Measurements from ENCODE around the gene RNF151.

The RNF151 gene

DNA sequence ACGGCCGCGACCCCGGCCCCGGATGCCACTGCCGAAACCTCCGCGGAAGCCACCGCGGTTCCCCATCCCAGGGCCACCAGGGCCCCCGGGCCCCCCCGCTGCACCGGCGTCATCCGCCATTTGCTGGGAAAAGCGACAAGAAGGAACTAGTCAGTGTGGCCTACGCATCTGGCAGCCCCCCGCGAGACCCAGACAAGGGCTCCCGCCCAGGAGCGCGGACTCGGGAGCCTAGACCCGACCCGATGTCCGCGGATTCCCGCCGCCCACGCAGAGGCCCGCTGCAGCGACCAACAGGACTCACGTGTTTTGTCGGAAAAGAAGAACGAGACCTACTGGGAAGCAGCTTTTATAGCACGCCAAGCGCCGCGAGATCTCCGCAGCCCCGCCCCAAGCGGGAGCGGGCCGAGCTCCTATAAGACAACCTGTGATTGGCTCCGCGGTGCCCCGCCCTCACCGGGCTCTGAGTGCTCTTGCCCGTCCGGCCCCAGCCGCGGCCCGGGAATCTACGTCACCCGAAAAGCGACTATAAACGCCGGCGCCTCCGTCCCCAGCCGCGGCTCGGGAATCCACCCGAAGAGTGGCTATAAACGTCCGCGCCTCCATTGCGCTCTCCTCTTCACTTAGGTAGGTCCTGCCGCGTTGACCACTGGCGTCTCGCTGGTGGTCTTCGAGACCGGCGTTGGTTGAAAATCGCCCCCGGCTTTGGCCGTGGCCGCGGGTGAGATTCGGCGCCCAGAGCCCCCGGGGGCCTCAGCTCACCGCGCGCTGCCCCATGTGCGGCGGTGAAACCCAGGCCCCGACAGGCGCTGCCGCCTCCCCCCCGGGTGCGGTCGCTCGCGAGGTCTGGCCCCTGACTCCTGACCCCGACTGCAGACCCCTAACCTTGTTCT lies 1.9 kb upstream of the RNF151 start, which contains the start of gene RPS2:
RPS2 (minus strand) TSS at position 321 of the 890 bp plus-strand sequence; CDS start at position 120, 201 bp downstream.
- TF ChIP-seq, protein P1, sequence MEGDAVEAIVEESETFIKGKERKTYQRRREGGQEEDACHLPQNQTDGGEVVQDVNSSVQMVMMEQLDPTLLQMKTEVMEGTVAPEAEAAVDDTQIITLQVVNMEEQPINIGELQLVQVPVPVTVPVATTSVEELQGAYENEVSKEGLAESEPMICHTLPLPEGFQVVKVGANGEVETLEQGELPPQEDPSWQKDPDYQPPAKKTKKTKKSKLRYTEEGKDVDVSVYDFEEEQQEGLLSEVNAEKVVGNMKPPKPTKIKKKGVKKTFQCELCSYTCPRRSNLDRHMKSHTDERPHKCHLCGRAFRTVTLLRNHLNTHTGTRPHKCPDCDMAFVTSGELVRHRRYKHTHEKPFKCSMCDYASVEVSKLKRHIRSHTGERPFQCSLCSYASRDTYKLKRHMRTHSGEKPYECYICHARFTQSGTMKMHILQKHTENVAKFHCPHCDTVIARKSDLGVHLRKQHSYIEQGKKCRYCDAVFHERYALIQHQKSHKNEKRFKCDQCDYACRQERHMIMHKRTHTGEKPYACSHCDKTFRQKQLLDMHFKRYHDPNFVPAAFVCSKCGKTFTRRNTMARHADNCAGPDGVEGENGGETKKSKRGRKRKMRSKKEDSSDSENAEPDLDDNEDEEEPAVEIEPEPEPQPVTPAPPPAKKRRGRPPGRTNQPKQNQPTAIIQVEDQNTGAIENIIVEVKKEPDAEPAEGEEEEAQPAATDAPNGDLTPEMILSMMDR (conservative IDR thresholded peaks at IDR 0.05; ENCODE audit: low read length), result no peak; the same call in 1 of the 2 replicates
- TF ChIP-seq EZH2phosphoT487 (IDR thresholded peaks at IDR 0.05; ENCODE audit: borderline replicate concordance), result no peak
- Histone ChIP-seq H3K4me2 (ENCODE audit: low read depth, low read length, poor library complexity, severe bottlenecking) (peak within 1 kb of the TSS; percentile 79), H3K9ac (ENCODE audit: low read depth, low read length, poor library complexity, severe bottlenecking) (peak within 1 kb of the TSS; percentile 93), H4K20me1 (ENCODE audit: insufficient read depth, low read length, poor library complexity, severe bottlenecking) (peaks cover 28% of the 10 kb centered on the region), H3F3A (ENCODE audit: low read depth) (peaks cover 9% of the 10 kb centered on the region; the same call in 1 of the 2 replicates), H3K27me3 (ENCODE audit: insufficient read depth, low read length, poor library complexity, severe bottlenecking) (peaks cover 9% of the 10 kb centered on the region), H3K4me1 (ENCODE audit: insufficient read depth, low read length, poor library complexity, severe bottlenecking) (peaks cover 6% of the 10 kb centered on the region), H3K9me2 (replicated peaks; ENCODE audit: low read depth, low read length) (no peaks in the 10 kb centered on the region), H3K36me3 (ENCODE audit: insufficient read depth, low read length) (peaks cover 16% of the 10 kb centered on the region; the same call in 1 of the 2 replicates), H2AFZ (ENCODE audit: low read length) (peak within 1 kb of the TSS; percentile 81; the same call in 1 of the 2 replicates), H3K4me3 (ENCODE audit: low read length, poor library complexity, severe bottlenecking) (peak within 1 kb of the TSS; percentile 85), H3K79me2 (ENCODE audit: insufficient read depth, low read length) (peaks cover 51% of the 10 kb centered on the region), H3K9me3 (ENCODE audit: insufficient read depth, low read depth, low read length) (no peaks in the 10 kb centered on the region)

DNA sequence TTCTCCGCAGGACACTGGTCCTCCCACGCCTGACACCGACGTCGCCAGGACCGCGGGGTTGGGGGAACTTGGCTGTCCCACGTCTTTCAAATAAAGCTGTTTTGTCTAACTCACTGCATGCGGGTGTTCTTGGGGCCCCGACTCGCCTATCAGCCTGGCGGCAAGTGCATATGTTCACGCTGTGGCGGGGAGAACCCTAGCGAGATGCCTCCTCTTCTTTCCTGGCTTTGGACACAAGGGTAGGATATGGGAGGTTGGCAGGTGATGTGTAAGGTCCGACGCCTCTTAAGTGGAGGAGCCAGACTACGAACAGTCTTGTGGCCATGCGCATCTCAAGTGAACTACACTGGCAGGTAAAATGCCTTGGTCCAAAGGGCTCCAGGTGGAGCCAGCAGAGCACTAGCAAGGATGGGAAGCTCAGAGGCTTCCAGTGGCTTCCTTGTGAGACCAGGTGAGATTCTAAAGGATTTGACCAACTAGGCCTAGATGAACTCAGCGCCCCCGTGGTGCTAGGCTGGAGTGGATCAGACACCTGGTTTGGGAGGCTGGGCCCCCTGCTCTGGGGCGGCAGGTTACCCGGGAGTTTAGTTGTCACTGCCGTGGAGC lies 1.2 kb upstream of the RNF151 start:
- Histone ChIP-seq H3K4me1 (ENCODE audit: insufficient read depth, low read length, poor library complexity, severe bottlenecking) (peaks cover 6% of the 10 kb centered on the region), H3K9me3 (ENCODE audit: insufficient read depth, low read depth, low read length) (no peaks in the 10 kb centered on the region), H3K4me2 (ENCODE audit: low read depth, low read length, poor library complexity, severe bottlenecking) (peak overlapping the region; percentile 79), H3K79me2 (ENCODE audit: insufficient read depth, low read length) (peaks cover 44% of the 10 kb centered on the region), H2AFZ (ENCODE audit: low read length) (peak overlapping the region; percentile 81; the same call in 1 of the 2 replicates), H3K9me2 (replicated peaks; ENCODE audit: low read depth, low read length) (no peaks in the 10 kb centered on the region), H3K9ac (ENCODE audit: low read depth, low read length, poor library complexity, severe bottlenecking) (peak overlapping the region; percentile 93), H3F3A (ENCODE audit: low read depth) (peaks cover 7% of the 10 kb centered on the region; the same call in 1 of the 2 replicates), H3K36me3 (ENCODE audit: insufficient read depth, low read length) (peaks cover 16% of the 10 kb centered on the region; the same call in 1 of the 2 replicates), H3K4me3 (ENCODE audit: low read length, poor library complexity, severe bottlenecking) (peak overlapping the region; percentile 85), H4K20me1 (ENCODE audit: insufficient read depth, low read length, poor library complexity, severe bottlenecking) (peaks cover 26% of the 10 kb centered on the region), H3K27me3 (ENCODE audit: insufficient read depth, low read length, poor library complexity, severe bottlenecking) (peaks cover 9% of the 10 kb centered on the region)
- no peak for TF ChIP-seq EZH2phosphoT487 (IDR thresholded peaks at IDR 0.05; ENCODE audit: borderline replicate concordance)
- TF ChIP-seq, protein P1 (conservative IDR thresholded peaks at IDR 0.05; ENCODE audit: low read length), result no peak

DNA sequence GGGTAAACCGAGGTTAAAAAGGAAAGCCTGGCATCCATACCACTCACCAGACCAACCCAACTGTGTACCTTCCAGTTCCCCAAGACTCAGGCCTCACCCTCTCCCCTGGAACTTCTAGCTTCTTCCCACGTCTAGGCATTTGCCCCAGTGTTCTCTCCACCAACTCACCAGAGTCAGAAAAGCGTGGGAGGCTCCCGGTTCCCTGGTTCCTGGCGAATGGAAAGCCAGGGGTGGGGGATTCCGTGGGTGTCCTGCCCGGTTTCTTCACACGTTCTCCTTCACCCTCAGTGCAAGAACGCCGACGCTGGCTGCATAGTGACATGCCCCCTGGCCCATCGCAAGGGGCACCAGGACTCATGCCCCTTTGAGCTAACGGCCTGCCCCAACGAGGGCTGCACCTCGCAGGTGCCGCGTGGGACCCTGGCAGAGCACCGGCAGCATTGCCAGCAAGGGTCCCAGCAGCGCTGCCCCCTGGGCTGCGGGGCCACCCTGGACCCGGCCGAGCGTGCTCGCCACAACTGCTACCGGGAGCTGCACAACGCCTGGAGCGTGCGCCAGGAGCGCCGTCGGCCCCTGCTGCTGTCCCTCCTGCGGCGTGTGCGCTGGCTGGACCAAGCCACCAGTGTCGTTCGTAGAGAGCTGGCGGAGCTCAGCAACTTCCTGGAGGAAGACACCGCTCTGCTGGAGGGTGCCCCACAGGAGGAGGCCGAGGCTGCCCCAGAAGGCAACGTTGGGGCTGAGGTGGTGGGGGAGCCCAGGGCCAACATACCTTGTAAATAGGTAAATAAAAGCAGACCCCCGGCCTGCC lies 1.7 kb downstream of the RNF151 start:
- Histone ChIP-seq H3K4me2 (ENCODE audit: low read depth, low read length, poor library complexity, severe bottlenecking) (no peak overlapping the region), H3K27me3 (ENCODE audit: insufficient read depth, low read length, poor library complexity, severe bottlenecking) (peaks cover 9% of the 10 kb centered on the region), H3F3A (ENCODE audit: low read depth) (peaks cover 2% of the 10 kb centered on the region; the same call in 1 of the 2 replicates), H4K20me1 (ENCODE audit: insufficient read depth, low read length, poor library complexity, severe bottlenecking) (peaks cover 10% of the 10 kb centered on the region), H2AFZ (ENCODE audit: low read length) (no peak overlapping the region), H3K4me1 (ENCODE audit: insufficient read depth, low read length, poor library complexity, severe bottlenecking) (peaks cover 6% of the 10 kb centered on the region), H3K9me2 (replicated peaks; ENCODE audit: low read depth, low read length) (no peaks in the 10 kb centered on the region), H3K79me2 (ENCODE audit: insufficient read depth, low read length) (peaks cover 42% of the 10 kb centered on the region), H3K4me3 (ENCODE audit: low read length, poor library complexity, severe bottlenecking) (no peak overlapping the region), H3K9ac (ENCODE audit: low read depth, low read length, poor library complexity, severe bottlenecking) (no peak overlapping the region), H3K9me3 (ENCODE audit: insufficient read depth, low read depth, low read length) (no peaks in the 10 kb centered on the region), H3K36me3 (ENCODE audit: insufficient read depth, low read length) (no peaks in the 10 kb centered on the region; the same call in 1 of the 2 replicates)
- TF ChIP-seq, protein P1 (conservative IDR thresholded peaks at IDR 0.05; ENCODE audit: low read length), result no peak
- no peak for TF ChIP-seq EZH2phosphoT487 (IDR thresholded peaks at IDR 0.05; ENCODE audit: borderline replicate concordance)
